HG03159 (cell line): ENCODE results near the gene LRRIQ1.

ENCODE experiments used
- ATAC-seq: cut with Tn5 transposase; IDR thresholded peaks from one replicate; pipeline ENCODE4 v1.9.1; 2021; ENCODE audit warnings: mild to moderate bottlenecking, moderate library complexity; ENCODE audit not compliant: unreplicated experiment

Gene LRRIQ1

DNA sequence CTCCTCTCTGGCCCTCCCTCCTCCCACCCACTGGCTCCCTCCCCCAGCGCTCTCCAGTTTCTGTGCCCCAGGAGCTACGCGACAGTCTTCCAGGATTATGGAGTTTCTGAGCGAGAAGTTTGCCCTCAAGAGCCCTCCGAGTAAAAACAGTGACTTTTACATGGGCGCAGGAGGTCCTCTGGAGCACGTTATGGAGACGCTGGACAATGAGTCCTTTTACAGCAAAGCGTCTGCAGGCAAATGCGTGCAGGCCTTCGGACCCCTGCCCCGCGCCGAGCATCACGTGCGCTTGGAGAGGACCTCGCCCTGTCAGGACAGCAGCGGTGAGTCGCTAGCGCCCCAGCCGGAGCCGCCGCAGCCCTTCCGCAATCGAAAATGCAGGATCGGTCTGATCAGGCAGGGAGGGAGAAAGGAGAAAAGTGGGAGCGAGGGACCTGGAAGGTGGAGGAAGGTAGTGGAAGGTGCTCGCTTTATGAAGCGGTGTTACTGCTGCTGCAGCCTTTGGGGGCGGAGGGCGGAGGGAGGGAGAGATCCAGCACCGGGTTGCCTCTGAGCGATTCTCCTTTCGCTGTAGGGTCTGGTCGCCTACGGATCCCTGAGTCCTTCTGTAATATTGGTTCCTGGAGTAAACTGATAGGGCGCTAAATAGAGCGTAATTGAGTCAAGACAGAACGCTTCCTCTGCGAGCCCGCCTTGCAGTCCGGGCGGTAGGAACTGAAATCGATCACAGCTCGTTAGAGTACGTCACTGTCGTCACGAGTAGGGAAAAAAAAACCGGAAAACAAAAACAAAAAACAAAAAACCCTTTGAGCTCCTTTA is 244.2 kb downstream of the LRRIQ1 start, which contains the start of gene ALX1:
ALX1 (plus strand) TSS at position 56 of the 819 bp plus-strand sequence; CDS start at position 98, 42 bp downstream.
- ATAC-seq, result no peak

DNA sequence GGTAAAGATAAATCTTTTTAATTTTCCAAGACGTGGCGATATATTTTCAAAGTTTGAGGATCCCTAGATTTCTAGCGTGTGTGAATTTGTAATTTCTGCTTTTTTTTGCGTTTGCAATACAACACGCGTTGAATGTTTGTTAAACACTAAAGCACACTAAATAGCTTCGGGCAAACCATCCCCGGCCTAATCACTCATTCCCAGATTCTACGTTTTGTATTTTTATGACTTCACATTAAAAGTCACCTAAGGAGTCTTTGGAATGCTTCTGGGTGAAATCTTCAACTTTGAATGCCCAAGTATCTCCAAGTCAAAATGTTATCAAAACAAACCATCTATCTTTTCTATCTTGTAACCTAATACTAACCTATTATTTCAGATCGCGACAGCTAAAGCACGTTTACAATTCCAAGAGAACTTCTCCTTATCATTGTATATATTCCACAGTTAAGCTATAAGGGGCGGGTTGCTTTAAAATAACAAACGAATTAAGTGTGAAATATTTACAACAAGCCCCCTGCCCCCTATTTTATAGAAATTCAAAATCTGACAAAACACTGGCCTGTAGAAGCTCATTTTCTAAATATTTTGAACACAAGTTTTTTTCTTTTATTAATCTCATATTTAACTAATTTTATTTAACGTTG is 245.0 kb downstream of the LRRIQ1 start:
- ATAC-seq, result no peak

- ATAC-seq, result no peak
Measured at GRCh38 chr12:85281636-85282312, 245.6 kb downstream of the LRRIQ1 start.

GRCh38 chr12:85283560-85283959 is 247.4 kb downstream of the LRRIQ1 start:
- ATAC-seq, result no peak
